Activated T-cell treated with anti-CD3 and anti-CD28 coated beads, Interleukin-2, amount 50 U/mL, for 24 hours (primary cell): ENCODE measurements around the gene MOK.
"Not testable (repeated sequence)": the region's sequence is repeated elsewhere in the genome, so short reads cannot be mapped to it uniquely, and the experiment has no call there.

Experiments
- DNase-seq: peaks from one replicate; pipeline ENCODE4 v3.0.0-alpha.2; 2020
- H3K27ac Mint-ChIP-seq: 2 replicates; pipeline ENCODE4 v1.8.0; 2020; ENCODE audit warnings: mild to moderate bottlenecking, mixed read lengths
- H3K27me3 Mint-ChIP-seq: 2 replicates; pipeline ENCODE4 v1.8.0; 2020; ENCODE audit warnings: mixed read lengths
- H3K36me3 Mint-ChIP-seq: 2 replicates; pipeline ENCODE4 v1.8.0; 2020; ENCODE audit warnings: low read depth, mixed read lengths
- H3K4me1 Mint-ChIP-seq: 2 replicates; pipeline ENCODE4 v1.8.0; 2020; ENCODE audit warnings: low read depth, mixed read lengths
- H3K4me3 Mint-ChIP-seq: 2 replicates; pipeline ENCODE4 v1.8.0; 2020; ENCODE audit warnings: mild to moderate bottlenecking, moderate library complexity, mixed read lengths
- H3K9me3 Mint-ChIP-seq: 2 replicates; pipeline ENCODE4 v1.8.0; 2020; ENCODE audit warnings: mixed read lengths

The MOK gene

GRCh38 chr14:102252834-102253801 lies 51.8 kb downstream of the MOK start:
- H3K4me1 Mint-ChIP-seq, result no peaks in the 10 kb centered on the region
- H3K9me3 Mint-ChIP-seq, result no peaks in the 10 kb centered on the region
- no peaks in the 10 kb centered on the region for H3K27me3 Mint-ChIP-seq
- H3K4me3 Mint-ChIP-seq, result no peak overlapping the region
- H3K27ac Mint-ChIP-seq, result no peak overlapping the region
- DNase-seq, result no peak
- no peaks in the 10 kb centered on the region for H3K36me3 Mint-ChIP-seq

DNA sequence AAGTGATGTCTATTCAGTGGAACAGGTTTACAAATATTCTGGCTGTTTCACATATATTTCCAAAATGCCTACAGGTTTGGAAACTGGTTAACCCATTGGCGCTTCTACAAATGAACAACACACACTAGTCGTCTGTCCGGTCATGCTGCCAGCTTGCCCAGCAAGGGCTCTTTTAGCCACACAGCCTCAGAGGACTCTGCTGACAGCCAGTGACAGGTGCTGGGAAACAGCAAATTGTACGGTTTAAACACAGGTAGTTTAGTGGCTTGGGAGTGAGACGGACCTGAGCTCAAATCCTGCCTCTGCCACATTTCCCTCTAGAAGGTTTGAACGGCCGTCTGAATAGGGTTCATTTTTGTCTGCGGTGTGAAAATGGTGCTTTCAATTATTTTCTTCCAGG lies 53.8 kb downstream of the MOK start:
- H3K27me3 Mint-ChIP-seq, result no peaks in the 10 kb centered on the region
- no peak overlapping the region for H3K4me3 Mint-ChIP-seq
- no peaks in the 10 kb centered on the region for H3K4me1 Mint-ChIP-seq
- H3K27ac Mint-ChIP-seq, result no peak overlapping the region
- H3K36me3 Mint-ChIP-seq, result no peaks in the 10 kb centered on the region
- no peaks in the 10 kb centered on the region for H3K9me3 Mint-ChIP-seq
- DNase-seq, result no peak

DNA sequence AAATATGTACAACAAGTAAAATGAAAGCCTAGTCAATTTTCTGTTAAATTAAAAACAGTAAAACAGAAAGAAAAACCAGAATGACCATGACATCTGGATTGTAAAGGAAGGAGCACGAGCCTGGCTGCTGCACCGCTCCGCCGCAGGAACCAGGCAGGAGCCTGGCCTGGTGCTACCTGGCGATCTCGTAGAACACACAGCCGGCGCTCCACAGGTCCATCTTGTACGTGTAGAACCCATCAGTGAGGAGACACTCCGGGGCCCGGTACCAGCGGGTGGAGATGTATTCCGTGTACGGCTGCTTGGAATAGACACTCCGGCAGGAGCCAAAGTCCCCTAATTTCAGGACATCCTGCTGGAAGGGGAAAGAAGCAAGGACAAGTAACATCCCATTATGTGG lies 54.3 kb downstream of the MOK start:
- Mint-ChIP-seq H3K27me3 (no peaks in the 10 kb centered on the region), H3K4me1 (no peaks in the 10 kb centered on the region), H3K4me3 (no peak overlapping the region), H3K36me3 (no peaks in the 10 kb centered on the region), H3K9me3 (no peaks in the 10 kb centered on the region), H3K27ac (no peak overlapping the region)
- no peak for DNase-seq

DNA sequence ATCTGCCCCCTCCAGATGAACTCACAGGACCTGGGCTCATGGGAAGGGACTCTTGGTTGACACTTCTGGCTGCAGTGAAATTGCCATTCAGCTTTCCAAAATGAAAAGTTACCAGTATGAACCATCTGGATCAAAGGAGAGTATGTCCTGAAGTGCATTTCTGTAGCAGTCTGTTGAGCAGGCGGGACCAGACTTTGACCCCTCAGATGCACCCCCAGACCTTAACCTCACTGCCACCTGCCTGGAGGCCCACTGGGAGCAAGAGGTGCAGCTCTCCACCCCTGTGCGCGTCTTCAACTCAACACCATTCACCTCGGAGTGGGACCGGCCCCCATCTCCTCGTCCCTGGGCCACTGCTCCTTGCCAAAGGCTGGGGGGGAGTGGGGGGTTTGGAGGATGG lies 55.0 kb downstream of the MOK start:
- H3K27me3 Mint-ChIP-seq, result no peaks in the 10 kb centered on the region
- no peaks in the 10 kb centered on the region for H3K4me1 Mint-ChIP-seq
- no peaks in the 10 kb centered on the region for H3K9me3 Mint-ChIP-seq
- H3K36me3 Mint-ChIP-seq, result no peaks in the 10 kb centered on the region
- H3K4me3 Mint-ChIP-seq, result no peak overlapping the region
- no peak for DNase-seq
- H3K27ac Mint-ChIP-seq, result no peak overlapping the region

DNA sequence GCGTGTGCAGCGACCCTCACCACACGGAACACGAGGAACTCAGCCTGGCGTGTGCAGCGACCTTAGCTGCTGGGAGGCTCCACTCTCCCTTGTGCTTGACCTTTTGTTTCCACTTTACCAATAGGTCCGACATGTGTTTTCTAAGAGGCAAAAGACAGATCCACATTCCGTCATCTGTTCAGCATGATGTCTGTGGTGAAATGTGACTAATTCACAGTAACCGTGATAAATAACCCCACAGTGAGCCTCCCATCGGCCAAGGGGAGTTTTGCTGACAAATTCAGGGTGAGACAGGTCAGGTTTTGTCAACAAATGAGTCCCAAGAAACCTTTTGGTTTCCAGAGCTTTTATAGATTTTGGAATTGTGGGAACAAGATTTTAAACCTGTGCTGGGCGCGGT lies 55.9 kb downstream of the MOK start:
- Mint-ChIP-seq H3K4me3 (no peak overlapping the region), H3K4me1 (no peaks in the 10 kb centered on the region), H3K36me3 (no peaks in the 10 kb centered on the region), H3K9me3 (no peaks in the 10 kb centered on the region), H3K27ac (no peak overlapping the region), H3K27me3 (no peaks in the 10 kb centered on the region)
- no peak for DNase-seq

DNA sequence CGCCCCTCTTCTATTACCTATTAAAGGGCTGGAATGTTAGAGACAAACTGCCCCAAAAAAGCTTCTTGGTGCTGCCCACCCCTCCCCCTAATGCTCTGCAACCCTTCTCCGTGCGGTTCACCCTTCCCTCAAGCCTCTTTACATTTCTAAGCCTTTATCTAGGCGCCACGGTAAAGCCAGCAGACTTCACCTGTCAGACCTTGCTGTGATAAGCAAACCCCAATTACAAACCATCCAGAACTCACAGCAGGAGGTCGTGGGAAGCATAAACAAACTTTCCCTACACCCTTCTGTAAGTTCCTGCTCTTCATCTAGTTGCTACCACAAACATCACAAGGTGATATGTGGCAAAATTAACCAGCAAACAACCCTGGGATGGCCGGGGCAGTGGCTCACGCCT lies 56.8 kb downstream of the MOK start:
- no peaks in the 10 kb centered on the region for H3K27me3 Mint-ChIP-seq
- no peaks in the 10 kb centered on the region for H3K4me1 Mint-ChIP-seq
- no peaks in the 10 kb centered on the region for H3K9me3 Mint-ChIP-seq
- no peak overlapping the region for H3K4me3 Mint-ChIP-seq
- DNase-seq, result no peak
- no peak overlapping the region for H3K27ac Mint-ChIP-seq
- H3K36me3 Mint-ChIP-seq, result no peaks in the 10 kb centered on the region

DNA sequence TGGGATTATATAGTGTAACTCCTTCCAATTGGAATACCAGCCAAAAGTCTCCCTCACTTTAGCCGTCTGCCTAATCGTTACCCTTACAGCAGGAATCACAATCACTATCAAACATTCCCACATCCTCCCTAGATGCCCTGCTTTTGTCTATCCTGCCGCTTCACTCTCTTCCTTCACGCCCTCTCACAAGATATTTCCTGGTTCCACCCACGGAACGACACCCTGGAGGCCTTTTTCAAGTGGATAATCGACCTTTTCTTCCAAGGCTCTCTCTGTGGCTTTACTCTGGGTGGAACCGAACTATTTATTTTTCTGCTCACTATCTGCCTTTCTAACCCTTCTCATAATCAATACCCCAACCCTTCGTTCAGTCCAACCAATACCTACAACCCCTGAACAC lies 58.9 kb downstream of the MOK start:
- no peak overlapping the region for H3K4me3 Mint-ChIP-seq
- H3K27ac Mint-ChIP-seq, result no peak overlapping the region
- H3K36me3 Mint-ChIP-seq, result no peaks in the 10 kb centered on the region
- no peaks in the 10 kb centered on the region for H3K27me3 Mint-ChIP-seq
- DNase-seq, result no peak
- no peaks in the 10 kb centered on the region for H3K9me3 Mint-ChIP-seq
- H3K4me1 Mint-ChIP-seq, result no peaks in the 10 kb centered on the region

GRCh38 chr14:102243795-102244194 lies 61.2 kb downstream of the MOK start:
- not testable (repeated sequence) for H3K4me3 Mint-ChIP-seq, H3K9me3 Mint-ChIP-seq, H3K4me1 Mint-ChIP-seq, H3K36me3 Mint-ChIP-seq, DNase-seq, H3K27ac Mint-ChIP-seq, H3K27me3 Mint-ChIP-seq

DNA sequence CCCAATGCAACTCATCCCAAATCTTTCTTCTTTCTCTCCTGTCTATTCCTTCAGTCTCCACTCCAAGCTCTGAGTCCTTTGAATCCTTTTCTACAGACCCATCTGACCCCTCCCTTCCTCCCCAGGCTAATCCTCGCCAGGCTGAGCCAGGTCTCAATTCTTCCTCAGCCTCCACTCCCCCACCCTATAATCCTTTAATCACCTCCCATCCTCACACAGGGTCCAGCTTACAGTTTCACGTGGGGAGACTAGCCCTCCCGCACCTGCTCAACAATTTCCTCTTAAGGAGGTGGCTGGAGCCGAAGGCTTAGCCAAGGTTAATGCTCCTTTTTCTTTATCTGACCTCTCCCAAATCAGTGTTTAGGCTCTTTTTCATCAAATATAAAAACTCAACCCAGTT lies 63.8 kb downstream of the MOK start:
- H3K4me3 Mint-ChIP-seq, result no peak overlapping the region
- H3K4me1 Mint-ChIP-seq, result no peaks in the 10 kb centered on the region
- no peak overlapping the region for H3K27ac Mint-ChIP-seq
- H3K36me3 Mint-ChIP-seq, result no peaks in the 10 kb centered on the region
- DNase-seq, result no peak
- no peaks in the 10 kb centered on the region for H3K9me3 Mint-ChIP-seq
- H3K27me3 Mint-ChIP-seq, result no peaks in the 10 kb centered on the region

GRCh38 chr14:102240481-102240880 lies 64.5 kb downstream of the MOK start:
- H3K27ac Mint-ChIP-seq, DNase-seq, H3K36me3 Mint-ChIP-seq, H3K4me1 Mint-ChIP-seq, H3K27me3 Mint-ChIP-seq, H3K9me3 Mint-ChIP-seq, H3K4me3 Mint-ChIP-seq: not testable (repeated sequence)

GRCh38 chr14:102239231-102239630 lies 65.7 kb downstream of the MOK start:
- Mint-ChIP-seq H3K36me3 (no peaks in the 10 kb centered on the region), H3K4me1 (no peaks in the 10 kb centered on the region), H3K27ac (no peak overlapping the region), H3K27me3 (no peaks in the 10 kb centered on the region), H3K9me3 (no peaks in the 10 kb centered on the region), H3K4me3 (no peak overlapping the region)
- no peak for DNase-seq

GRCh38 chr14:102238766-102239165 lies 66.2 kb downstream of the MOK start:
- Mint-ChIP-seq H3K36me3 (no peaks in the 10 kb centered on the region), H3K27ac (no peak overlapping the region), H3K27me3 (no peaks in the 10 kb centered on the region), H3K4me1 (no peaks in the 10 kb centered on the region), H3K9me3 (no peaks in the 10 kb centered on the region), H3K4me3 (no peak overlapping the region)
- DNase-seq, result no peak

DNA sequence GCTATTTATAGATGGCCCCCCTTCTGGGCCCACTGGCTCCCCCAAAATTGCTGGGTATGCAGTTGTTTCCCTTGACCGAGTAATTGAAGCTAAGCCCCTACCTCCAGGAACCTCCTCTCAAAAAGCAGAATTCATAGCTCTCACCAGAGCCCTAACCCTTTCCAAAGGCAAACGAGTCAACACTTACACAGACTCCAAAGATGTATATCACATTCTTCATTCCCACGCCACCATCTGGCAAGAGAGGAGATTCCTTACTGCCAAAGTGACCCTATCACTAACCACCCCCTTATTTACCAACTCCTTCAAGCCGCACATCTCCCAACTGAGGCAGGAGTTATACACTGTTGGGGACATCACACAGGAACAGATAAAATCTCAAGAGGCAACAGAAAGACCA lies 66.8 kb downstream of the MOK start:
- H3K4me1 Mint-ChIP-seq, result no peaks in the 10 kb centered on the region
- H3K27me3 Mint-ChIP-seq, result no peaks in the 10 kb centered on the region

DNA sequence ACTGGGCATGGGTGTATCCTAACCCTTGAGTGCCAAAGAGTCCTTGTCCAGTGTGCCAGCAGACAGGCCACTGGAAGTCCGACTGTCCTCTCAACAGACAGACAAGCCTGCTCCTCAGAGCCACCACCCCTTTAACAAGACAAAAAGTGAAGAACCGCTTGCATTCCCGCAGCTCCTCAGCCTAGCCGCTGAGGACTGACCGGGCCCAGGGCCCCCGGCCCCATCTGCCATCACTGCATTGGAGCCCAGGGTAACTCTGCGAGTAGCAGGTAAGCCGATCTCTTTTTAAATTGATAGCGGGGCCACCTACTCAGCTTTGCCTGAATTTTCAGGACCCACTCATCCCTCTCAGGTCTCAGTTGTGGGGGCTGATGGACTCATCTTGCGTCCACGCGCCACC lies 68.9 kb downstream of the MOK start:
- Mint-ChIP-seq H3K9me3 (no peaks in the 10 kb centered on the region), H3K27me3 (no peaks in the 10 kb centered on the region)
- DNase-seq, result no peak

More for the DNA sequence above, 66.8 kb downstream of the MOK start:
- Mint-ChIP-seq H3K4me3 (no peak overlapping the region), H3K9me3 (no peaks in the 10 kb centered on the region), H3K27ac (no peak overlapping the region), H3K36me3 (no peaks in the 10 kb centered on the region)
- DNase-seq, result no peak

DNA sequence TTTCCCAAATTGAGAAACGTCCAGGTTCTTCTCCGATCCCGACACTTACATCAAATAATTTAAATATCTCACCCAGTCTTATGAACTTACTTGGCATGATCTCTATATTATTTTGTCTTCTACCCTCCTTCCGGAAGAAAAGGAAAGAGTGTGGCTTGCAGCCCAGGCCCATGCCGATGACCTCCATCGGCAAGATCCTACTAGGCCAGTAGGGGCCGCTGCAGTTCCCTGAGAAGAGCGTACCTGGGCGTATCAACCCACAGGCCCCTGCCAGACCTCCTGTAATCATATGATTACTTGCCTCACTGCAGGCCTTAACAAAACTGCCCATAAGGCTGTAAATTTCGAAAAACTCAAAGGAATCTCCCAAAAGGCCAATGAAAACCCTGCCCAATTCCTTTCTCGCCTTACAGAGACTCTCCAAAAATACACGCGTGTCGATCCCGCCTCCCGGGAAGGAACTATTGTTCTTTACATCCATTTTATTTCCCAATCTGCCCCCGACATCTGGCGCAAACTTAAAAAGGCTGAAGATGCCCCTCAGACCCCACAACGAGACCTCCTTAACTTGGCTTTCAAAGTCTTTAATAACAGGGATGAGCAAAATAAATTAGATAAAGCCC lies 69.6 kb downstream of the MOK start:
- Mint-ChIP-seq H3K4me3 (no peak overlapping the region), H3K27ac (no peak overlapping the region), H3K36me3 (no peaks in the 10 kb centered on the region), H3K9me3 (no peaks in the 10 kb centered on the region), H3K27me3 (no peaks in the 10 kb centered on the region), H3K4me1 (no peaks in the 10 kb centered on the region)
- peak; percentile 82 for DNase-seq

More for the DNA sequence above, 68.9 kb downstream of the MOK start:
- Mint-ChIP-seq H3K27ac (no peak overlapping the region), H3K4me1 (no peaks in the 10 kb centered on the region), H3K4me3 (no peak overlapping the region), H3K36me3 (no peaks in the 10 kb centered on the region)
